K562 (cell line): ENCODE measurements around the gene FXYD1. TPM values are rescaled to one million over a fixed set of nuclear protein-coding genes. Genes with fewer than 3 reads are reported as not detected.

Source experiments
- BCOR ChIP-seq: fragments of 450-650 bp; IDR thresholded peaks from 2 replicates; pipeline ENCODE4 v1.6.1; 2016
- CEBPZ ChIP-seq: fragments of 150-350 bp; IDR thresholded peaks from 2 replicates; pipeline ENCODE4 v1.6.1; 2014; ENCODE audit warnings: low read depth, mild to moderate bottlenecking, low read length, borderline replicate concordance
- FOXA1 ChIP-seq: fragments of 450-650 bp; IDR thresholded peaks from 2 replicates; pipeline ENCODE4 v1.6.1; 2016; ENCODE audit warnings: mild to moderate bottlenecking, borderline replicate concordance
- HDAC8 ChIP-seq: fragments of 450-650 bp; IDR thresholded peaks from 2 replicates; pipeline ENCODE4 v1.6.1; 2016; ENCODE audit warnings: mild to moderate bottlenecking, missing genetic modification characterization, moderate library complexity, missing compliant biosample characterization
- HNRNPLL ChIP-seq: fragments of 200-400 bp; formaldehyde crosslinking; IDR thresholded peaks from 2 replicates; pipeline ENCODE4 v1.6.1; 2017; ENCODE audit warnings: low read length, low read depth, mild to moderate bottlenecking; ENCODE audit not compliant: poor library complexity, severe bottlenecking
- JUNB ChIP-seq: fragments of 450-650 bp; formaldehyde crosslinking; conservative IDR thresholded peaks from 2 replicates; pipeline ENCODE4 v1.4.0; 2020; ENCODE audit warnings: mild to moderate bottlenecking
- MLLT1 ChIP-seq, 2 experiments: fragments of 450-650 bp; IDR thresholded peaks; 2 replicates each; pipeline ENCODE4 v1.6.1; 2016
- NCOR1 ChIP-seq: fragments of 450-650 bp; IDR thresholded peaks from 2 replicates; pipeline ENCODE4 v1.6.1; 2016; ENCODE audit warnings: mild to moderate bottlenecking, moderate library complexity
- NFE2 ChIP-seq: IDR thresholded peaks from 2 replicates; pipeline ENCODE4 v1.6.1; 2014; ENCODE audit warnings: antibody characterized with exemption, low read depth
- PURB ChIP-seq: sonication (generic); formaldehyde crosslinking; IDR thresholded peaks from 2 replicates; pipeline ENCODE4 v1.9.0; 2021; ENCODE audit warnings: low read depth, mild to moderate bottlenecking, missing genetic modification reagents
- RCOR1 ChIP-seq, 2 experiments: IDR thresholded peaks; 2 replicates each; pipeline ENCODE4 v1.6.1; 2012; ENCODE audit warnings: low read depth in 2 of 2, low read length in 2 of 2, borderline replicate concordance in 1 of 2, improper control_type of control experiment in 1 of 2
- SFPQ ChIP-seq: fragments of 200-400 bp; formaldehyde crosslinking; IDR thresholded peaks from 2 replicates; pipeline ENCODE4 v1.6.1; 2017; ENCODE audit warnings: mild to moderate bottlenecking, low read depth, low read length, moderate library complexity
- SMC3 ChIP-seq: conservative IDR thresholded peaks from 2 replicates; pipeline ENCODE4 v1.6.1; 2011; ENCODE audit warnings: low read depth, low read length, improper control_type of control experiment; ENCODE audit not compliant: insufficient read depth
- SNRNP70 ChIP-seq: fragments of 200-400 bp; formaldehyde crosslinking; optimal IDR thresholded peaks from 2 replicates; pipeline ENCODE3; 2017; ENCODE audit warnings: low read depth, low read length
- SP1 ChIP-seq: sonication (generic); formaldehyde crosslinking; IDR thresholded peaks from 2 replicates; pipeline ENCODE4 v1.8.1; 2022; ENCODE audit warnings: mild to moderate bottlenecking, missing genetic modification reagents
- SREBF2 ChIP-seq: sonication (generic); formaldehyde crosslinking; IDR thresholded peaks from 2 replicates; pipeline ENCODE4 v1.4.0; 2020; ENCODE audit warnings: mild to moderate bottlenecking, missing genetic modification reagents
- TEAD2 ChIP-seq: fragments of 450-650 bp; IDR thresholded peaks from 2 replicates; pipeline ENCODE4 v1.6.1; 2016; ENCODE audit warnings: missing genetic modification characterization, control low read depth, missing compliant biosample characterization
- THRAP3 ChIP-seq: fragments of 450-650 bp; IDR thresholded peaks from 2 replicates; pipeline ENCODE4 v1.6.1; 2016; ENCODE audit warnings: mild to moderate bottlenecking, inconsistent platforms, borderline replicate concordance
- ZFP1 ChIP-seq: fragments of 450-650 bp; formaldehyde crosslinking; IDR thresholded peaks from 2 replicates; pipeline ENCODE4 v1.4.0; 2020; ENCODE audit warnings: mild to moderate bottlenecking, mixed read lengths
- ZHX1 ChIP-seq: fragments of 150-350 bp; conservative IDR thresholded peaks from 2 replicates; pipeline ENCODE4 v1.6.1; 2014; ENCODE audit warnings: low read length
- polyA plus RNA-seq, 8 experiments: library from polyadenylated mRNA; depleted of rRNA in 4 of 8; stranded (reverse) in 5 of 8; unstranded in 3 of 8; fragments of >200 nt; fragmentation: Nextera tagmentation in 2 of 8; fragmentation: Illumina TruSeq in 1 of 8; extraction: Ambion mirVana in 2 of 8; extraction: Trizol in 1 of 8; gene quantifications; 2 replicates each; pipeline versions ENCODE4 v1.2.1 to v1.2.3, GENCODE V29; 2011 to 2014; ENCODE audit warnings: inconsistent platforms in 1 of 8, missing spikeins in 1 of 8
- total RNA-seq, 7 experiments: library from RNA; depleted of rRNA in 6 of 7; stranded (reverse); fragments of >200 nt in 6 of 7; fragmentation: Illumina TruSeq in 2 of 7; extraction: Trizol in 2 of 7; gene quantifications; 2 replicates each; pipeline versions ENCODE4 v1.2.1 to v1.2.3, GENCODE V29; 2011 to 2021; ENCODE audit warnings: low replicate concordance in 1 of 7

FXYD1 gene
- total and polyA plus RNA-seq, 9 of the 15 experiments (the other 6 are each of a cell fraction or from before 2014, with no cell fraction given): 0.40 to 3.2 (median 1.8) TPM; not detected in 3

GRCh38 chr19:35135389-35135909, 3.2 kb upstream of the FXYD1 start (continued):
- TF ChIP-seq MLLT1 (IDR thresholded peaks at IDR 0.05): no peak
- TF ChIP-seq HNRNPLL: no peak
- TF ChIP-seq SFPQ: no peak
- peak; percentile 93 for TF ChIP-seq SMC3
- TF ChIP-seq THRAP3: 0 out of 2 replicates have a peak, but pooled peaks have one; percentile 78
- peak; percentile 21; the same call in 1 of the 2 replicates for TF ChIP-seq BCOR
- TF ChIP-seq ZHX1: no peak
- no peak for TF ChIP-seq HDAC8 (tag)
- TF ChIP-seq NCOR1: no peak
- no peak for TF ChIP-seq NFE2
- TF ChIP-seq CEBPZ: no peak
- TF ChIP-seq FOXA1: no peak
- no peak for TF ChIP-seq SNRNP70
- no peak for TF ChIP-seq PURB (CRISPR knock-in tag)
- TF ChIP-seq TEAD2: no peak
- 0 out of 4 replicates have a peak, but pooled peaks of 1 of the 2 experiments have one; percentile 31 for TF ChIP-seq RCOR1 (IDR thresholded peaks at IDR 0.05; ENCODE audit: borderline replicate concordance in 1 of 2, low read depth in 2 of 2, low read length in 2 of 2)
- no peak for TF ChIP-seq SREBF2 (CRISPR knock-in tag)
- peak; percentile 72 for TF ChIP-seq SP1 (CRISPR knock-in tag)
- no peak for TF ChIP-seq JUNB
- no peak for TF ChIP-seq ZFP1
